Panc1 (cell line): Measurements from ENCODE around the gene SLC13A3. TPM values are rescaled to one million over a fixed set of nuclear protein-coding genes. Genes with fewer than 3 reads are reported as not detected.

Experiments used
- ATAC-seq: fragments of 200-7000 bp; cut with Tn5 transposase; 2 replicates; pipeline ENCODE4 v1.9.1; 2020; ENCODE audit warnings: mild to moderate bottlenecking, moderate library complexity
- BruUV-seq: library from RNA; stranded (reverse); fragments of 400-500 nt; replicated peaks from 2 replicates; lab custom pipeline; 2021; lab: Mats Ljungman, UMichigan
- CTCF ChIA-PET: fragments of 300-600 bp; sonication (Branson Sonifier 250); formaldehyde crosslinking; loops from one replicate; lab custom pipeline; 2022; ENCODE audit warnings: antibody characterized with exemption; lab: Charles Lee
- POLR2A ChIA-PET: fragments of 300-600 bp; sonication (Branson Sonifier 250); formaldehyde crosslinking; loops from one replicate; lab custom pipeline; 2022; ENCODE audit warnings: antibody characterized with exemption; lab: Charles Lee
- DNase-seq: peaks from one replicate; pipeline ENCODE4 v3.0.0-alpha.2; 2010; ENCODE audit warnings: low read depth, low spot score
- H3K27ac ChIP-seq: 2 replicates; pipeline ENCODE4 v1.5.1; 2011; ENCODE audit warnings: mild to moderate bottlenecking, low read length, inconsistent platforms
- H3K27me3 ChIP-seq: fragments of 200-500 bp; sonication (Bioruptor generic); 2 replicates; pipeline ENCODE4 v1.6.0; 2014; ENCODE audit warnings: low read length, inconsistent platforms; ENCODE audit not compliant: control insufficient read depth, insufficient read depth
- H3K36me3 ChIP-seq: fragments of 200-500 bp; sonication (Bioruptor generic); 2 replicates; pipeline ENCODE4 v1.5.1; 2014; ENCODE audit warnings: inconsistent platforms, mild to moderate bottlenecking, low read length, moderate library complexity; ENCODE audit not compliant: control insufficient read depth, insufficient read depth
- H3K4me1 ChIP-seq: 2 replicates; pipeline ENCODE4 v1.5.1; 2011; ENCODE audit warnings: inconsistent platforms, mild to moderate bottlenecking, low read length, moderate library complexity; ENCODE audit not compliant: control insufficient read depth, insufficient read depth
- H3K4me3 ChIP-seq, 2 experiments: 2 replicates each; pipeline ENCODE4 v1.5.1; 2011 to 2012; ENCODE audit warnings: low read depth in 2 of 2, low read length in 2 of 2, mild to moderate bottlenecking in 2 of 2, inconsistent platforms in 1 of 2, moderate library complexity in 1 of 2
- H3K9me3 ChIP-seq: fragments of 200-500 bp; sonication (Bioruptor generic); 2 replicates; pipeline ENCODE4 v1.5.1; 2014; ENCODE audit warnings: low read depth, mild to moderate bottlenecking, inconsistent platforms, low read length, moderate library complexity; ENCODE audit not compliant: control insufficient read depth, insufficient read depth
- CTCF ChIP-seq: fragments of 450-650 bp; IDR thresholded peaks from 2 replicates; pipeline ENCODE4 v1.5.1; 2017; ENCODE audit warnings: mild to moderate bottlenecking
- POLR2AphosphoS5 ChIP-seq: IDR thresholded peaks from 2 replicates; pipeline ENCODE4 v1.6.1; 2012; ENCODE audit warnings: mild to moderate bottlenecking, low read depth, low read length, moderate library complexity
- SIN3A ChIP-seq: IDR thresholded peaks from 2 replicates; pipeline ENCODE4 v1.6.1; 2012; ENCODE audit warnings: low read depth, mild to moderate bottlenecking, low read length, moderate library complexity, borderline replicate concordance; ENCODE audit not compliant: insufficient read depth
- TCF7L2 ChIP-seq: IDR thresholded peaks from 2 replicates; pipeline ENCODE4 v1.6.1; 2011; ENCODE audit warnings: mild to moderate bottlenecking, low read depth, low read length, inconsistent platforms
- in situ Hi-C: cut with HindIII; loops from 2 replicates; pipeline ENCODE4 v1.10.0; 2016; ENCODE audit warnings: low sequenced_read_pairs, low pct_unique_long_range_greater_than_20kb
- intact Hi-C: fragments of 100-400 bp; cut with micrococcal nuclease; formaldehyde crosslinking; loops from one replicate; pipeline ENCODE4 v1.10.0; 2022; ENCODE audit not compliant: unreplicated experiment
- total RNA-seq: library from RNA; stranded (reverse); gene quantifications from one replicate; pipeline ENCODE4 v1.2.1, GENCODE V29; 2021; ENCODE audit not compliant: unreplicated experiment
- TF ChIP-seq, protein P1 (sequence below), 2 experiments: IDR thresholded peaks; 2 replicates each; pipeline ENCODE4 v1.6.1; 2011 to 2012; ENCODE audit warnings: low read depth in 2 of 2, control low read depth in 1 of 2, low read length in 1 of 2, mild to moderate bottlenecking in 1 of 2, moderate library complexity in 1 of 2; ENCODE audit not compliant: insufficient read depth in 1 of 2

The SLC13A3 gene
- total RNA-seq, 1 experiment from 2014 or later = 0.31 TPM

DNA sequence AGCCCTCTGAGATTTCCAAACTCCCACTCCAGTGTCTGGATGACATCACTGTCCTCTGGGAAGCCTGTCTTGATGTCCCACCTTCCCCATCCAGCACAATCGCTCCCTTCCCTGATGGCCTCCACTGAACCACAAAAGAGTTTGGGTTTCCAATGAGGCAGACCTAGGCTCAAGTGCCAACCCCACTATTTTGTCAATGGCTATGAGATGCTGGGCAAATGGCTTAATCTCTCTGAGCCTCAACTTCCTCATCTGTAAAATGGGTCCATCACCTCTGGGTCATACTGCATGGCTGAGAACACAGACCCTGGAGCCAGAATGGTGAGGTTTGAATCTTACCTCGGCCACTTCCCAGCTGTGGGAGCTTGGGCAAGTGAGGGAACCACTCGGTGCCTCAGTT is 11.7 kb downstream of the SLC13A3 start:
- no peak; the same call in 1 of the 2 replicates for ATAC-seq
- Histone ChIP-seq H3K4me1 (no peaks in the 10 kb centered on the region), H3K36me3 (no peaks in the 10 kb centered on the region), H3K9me3 (no peaks in the 10 kb centered on the region), H3K27me3 (peaks cover 2% of the 10 kb centered on the region; the same call in 1 of the 2 replicates), H3K4me3 (no peak overlapping the region), H3K27ac (no peak overlapping the region)
- POLR2A ChIA-PET = no interaction called here
- CTCF ChIA-PET = no interaction called here
- intact Hi-C loops (no loop called here), in situ Hi-C loops (no loop called here)
- no peak for TF ChIP-seq TCF7L2
- no peak for TF ChIP-seq POLR2AphosphoS5
- TF ChIP-seq, protein P1, sequence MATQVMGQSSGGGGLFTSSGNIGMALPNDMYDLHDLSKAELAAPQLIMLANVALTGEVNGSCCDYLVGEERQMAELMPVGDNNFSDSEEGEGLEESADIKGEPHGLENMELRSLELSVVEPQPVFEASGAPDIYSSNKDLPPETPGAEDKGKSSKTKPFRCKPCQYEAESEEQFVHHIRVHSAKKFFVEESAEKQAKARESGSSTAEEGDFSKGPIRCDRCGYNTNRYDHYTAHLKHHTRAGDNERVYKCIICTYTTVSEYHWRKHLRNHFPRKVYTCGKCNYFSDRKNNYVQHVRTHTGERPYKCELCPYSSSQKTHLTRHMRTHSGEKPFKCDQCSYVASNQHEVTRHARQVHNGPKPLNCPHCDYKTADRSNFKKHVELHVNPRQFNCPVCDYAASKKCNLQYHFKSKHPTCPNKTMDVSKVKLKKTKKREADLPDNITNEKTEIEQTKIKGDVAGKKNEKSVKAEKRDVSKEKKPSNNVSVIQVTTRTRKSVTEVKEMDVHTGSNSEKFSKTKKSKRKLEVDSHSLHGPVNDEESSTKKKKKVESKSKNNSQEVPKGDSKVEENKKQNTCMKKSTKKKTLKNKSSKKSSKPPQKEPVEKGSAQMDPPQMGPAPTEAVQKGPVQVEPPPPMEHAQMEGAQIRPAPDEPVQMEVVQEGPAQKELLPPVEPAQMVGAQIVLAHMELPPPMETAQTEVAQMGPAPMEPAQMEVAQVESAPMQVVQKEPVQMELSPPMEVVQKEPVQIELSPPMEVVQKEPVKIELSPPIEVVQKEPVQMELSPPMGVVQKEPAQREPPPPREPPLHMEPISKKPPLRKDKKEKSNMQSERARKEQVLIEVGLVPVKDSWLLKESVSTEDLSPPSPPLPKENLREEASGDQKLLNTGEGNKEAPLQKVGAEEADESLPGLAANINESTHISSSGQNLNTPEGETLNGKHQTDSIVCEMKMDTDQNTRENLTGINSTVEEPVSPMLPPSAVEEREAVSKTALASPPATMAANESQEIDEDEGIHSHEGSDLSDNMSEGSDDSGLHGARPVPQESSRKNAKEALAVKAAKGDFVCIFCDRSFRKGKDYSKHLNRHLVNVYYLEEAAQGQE (IDR thresholded peaks at IDR 0.05; ENCODE audit: insufficient read depth in 1 of 2, low read depth in 2 of 2, low read length in 1 of 2) = no peak
- no peak for TF ChIP-seq CTCF
- no peak for TF ChIP-seq SIN3A
- BruUV-seq = no TSS peak
- no peak for DNase-seq

- CTCF ChIA-PET = no interaction called here
Observed at GRCh38 chr20:46638898-46639274, 12.4 kb downstream of the SLC13A3 start.

More at GRCh38 chr20:46638898-46639274, 12.4 kb downstream of the SLC13A3 start:
- ATAC-seq (no peak), DNase-seq (no peak)
- H3K9me3 ChIP-seq = no peaks in the 10 kb centered on the region
- no peaks in the 10 kb centered on the region for H3K36me3 ChIP-seq
- H3K4me1 ChIP-seq = no peaks in the 10 kb centered on the region
- TF ChIP-seq, protein P1 (IDR thresholded peaks at IDR 0.05; ENCODE audit: insufficient read depth in 1 of 2, low read depth in 2 of 2, low read length in 1 of 2) = no peak
- TF ChIP-seq SIN3A (no peak), CTCF (no peak), POLR2AphosphoS5 (no peak), TCF7L2 (no peak)
- in situ Hi-C loops = no loop called here
- H3K27me3 ChIP-seq = peaks cover 2% of the 10 kb centered on the region; the same call in 1 of the 2 replicates
- no peak overlapping the region for H3K27ac ChIP-seq
- intact Hi-C loops = no loop called here
- POLR2A ChIA-PET = no interaction called here
- H3K4me3 ChIP-seq = no peak overlapping the region
- BruUV-seq = no TSS peak
